ENCODE measurements around the gene PDS5B.

- TF ChIP-seq GATA3 (IDR thresholded peaks at IDR 0.05; ENCODE audit: low read depth, low read length) (no peak), GATA2 (IDR thresholded peaks at IDR 0.05; ENCODE audit: low read depth, low read length) (no peak)
Measured at GRCh38 chr13:32629313-32629712, 43.1 kb downstream of the PDS5B start.
